Activated CD4-positive, alpha-beta T cell treated with anti-CD3 and anti-CD28 coated beads, Interleukin-2, amount 50 U/mL, for 1 hour (primary cell): ENCODE measurements around the gene ITPR2.
"Not testable (repeated sequence)": the region's sequence is repeated elsewhere in the genome, so short reads cannot be mapped to it uniquely, and the experiment has no call there.

Source experiments
- DNase-seq: peaks from one replicate; pipeline ENCODE4 v3.0.0-alpha.2; 2020

Gene ITPR2

GRCh38 chr12:26654623-26655022, 178.4 kb downstream of the ITPR2 start:
- DNase-seq = no peak

GRCh38 chr12:26651566-26652188, 181.3 kb downstream of the ITPR2 start:
- DNase-seq = no peak

- DNase-seq = no peak
Observed at GRCh38 chr12:26651036-26651435, 182.0 kb downstream of the ITPR2 start.

DNA sequence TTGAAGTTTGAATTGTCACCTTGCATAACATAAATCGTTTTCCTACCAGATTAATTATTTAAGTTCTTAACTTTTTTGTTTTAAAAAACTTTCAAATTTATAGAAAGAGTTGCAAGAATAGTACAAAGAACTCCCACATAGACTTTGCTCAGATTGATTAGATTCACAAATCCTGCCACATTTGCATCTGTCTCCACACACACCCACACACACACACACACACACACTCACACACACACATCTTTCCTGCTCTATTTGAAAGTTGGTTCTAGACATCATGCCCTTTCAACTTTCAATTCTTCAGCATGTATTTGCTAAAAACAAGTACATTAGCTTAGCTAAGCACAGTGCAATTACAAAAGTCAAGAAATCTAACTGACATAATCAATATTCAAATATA, 184.0 kb downstream of the ITPR2 start:
- DNase-seq = no peak

GRCh38 chr12:26648584-26648983, 184.4 kb downstream of the ITPR2 start:
- DNase-seq = no peak

GRCh38 chr12:26648066-26648465, 184.9 kb downstream of the ITPR2 start:
- DNase-seq = no peak

DNA sequence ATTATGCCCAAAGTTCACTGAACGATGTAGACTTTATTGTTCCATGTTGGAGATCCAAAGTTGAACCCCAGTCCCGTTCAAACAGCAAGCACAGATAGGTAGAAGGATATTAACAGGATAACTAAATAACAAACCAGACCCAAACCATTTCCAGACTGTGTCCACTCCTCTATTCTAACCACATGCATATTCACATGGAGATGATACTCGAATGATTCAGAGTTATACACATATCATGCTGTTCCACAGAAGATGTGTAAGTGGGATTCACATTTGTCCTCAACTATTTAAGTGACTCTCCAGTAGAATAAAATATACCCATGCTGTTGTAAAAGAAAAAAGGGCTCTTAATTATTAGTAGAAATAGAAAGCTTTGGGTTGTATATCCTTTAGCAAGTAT, 185.9 kb downstream of the ITPR2 start:
- DNase-seq = no peak

GRCh38 chr12:26646571-26646970, 186.4 kb downstream of the ITPR2 start:
- no peak for DNase-seq

GRCh38 chr12:26644376-26644775, 188.6 kb downstream of the ITPR2 start:
- DNase-seq = not testable (repeated sequence)

DNA sequence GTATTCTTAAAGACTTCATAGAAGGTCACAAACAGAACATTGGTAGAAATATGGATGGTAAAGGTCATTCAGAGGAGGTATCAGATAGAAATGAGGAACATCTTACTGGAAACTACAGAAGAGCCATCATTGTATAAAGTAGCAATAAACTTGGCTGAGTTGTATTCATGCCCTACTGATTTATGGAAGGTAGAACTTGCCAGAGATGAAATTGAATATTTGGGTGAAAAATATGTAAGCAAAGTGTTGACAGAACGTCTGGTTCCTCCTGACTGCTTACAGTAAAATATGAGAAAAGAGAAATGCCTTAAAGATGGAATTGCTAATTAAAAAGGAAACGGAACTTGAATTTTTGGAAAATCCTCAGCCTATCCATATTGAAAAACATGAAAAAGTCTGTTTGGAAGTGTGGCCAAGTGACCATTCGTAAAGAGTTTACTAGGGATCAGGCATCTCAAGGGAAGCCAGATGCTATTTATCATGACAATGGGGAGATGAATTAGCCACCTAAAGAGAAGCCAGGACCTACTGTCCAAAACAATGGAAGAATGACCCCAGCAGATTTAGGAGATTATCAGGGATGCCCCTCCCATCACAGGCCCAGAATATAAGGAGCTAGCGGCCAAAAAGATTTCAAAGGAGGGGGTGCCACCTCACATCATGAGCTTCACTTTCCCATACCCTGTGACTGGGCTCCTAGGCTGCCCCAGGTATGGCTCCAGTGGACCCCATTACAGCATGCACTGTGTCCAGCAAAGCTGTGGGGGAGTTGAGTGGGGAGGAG, 189.3 kb downstream of the ITPR2 start:
- no peak for DNase-seq

DNA sequence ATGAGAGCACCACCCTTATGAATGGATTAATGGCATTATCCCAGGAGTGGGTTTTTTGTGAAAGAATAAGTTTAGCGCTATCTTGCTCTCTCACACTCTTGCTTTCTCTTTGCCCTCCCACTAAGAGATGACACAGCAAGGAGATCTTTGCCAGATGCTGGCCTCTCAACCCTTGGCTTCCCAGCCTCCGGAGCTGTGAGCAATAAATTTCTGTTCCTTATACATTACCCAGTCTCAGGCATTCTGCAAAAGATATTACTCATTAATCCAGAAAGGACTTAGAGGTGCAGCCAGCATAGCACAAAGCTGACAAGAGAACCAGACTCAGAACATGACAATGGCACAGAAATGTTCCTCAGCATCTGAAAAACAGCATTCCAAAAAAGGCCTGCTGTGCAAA, 190.6 kb downstream of the ITPR2 start:
- no peak for DNase-seq

DNA sequence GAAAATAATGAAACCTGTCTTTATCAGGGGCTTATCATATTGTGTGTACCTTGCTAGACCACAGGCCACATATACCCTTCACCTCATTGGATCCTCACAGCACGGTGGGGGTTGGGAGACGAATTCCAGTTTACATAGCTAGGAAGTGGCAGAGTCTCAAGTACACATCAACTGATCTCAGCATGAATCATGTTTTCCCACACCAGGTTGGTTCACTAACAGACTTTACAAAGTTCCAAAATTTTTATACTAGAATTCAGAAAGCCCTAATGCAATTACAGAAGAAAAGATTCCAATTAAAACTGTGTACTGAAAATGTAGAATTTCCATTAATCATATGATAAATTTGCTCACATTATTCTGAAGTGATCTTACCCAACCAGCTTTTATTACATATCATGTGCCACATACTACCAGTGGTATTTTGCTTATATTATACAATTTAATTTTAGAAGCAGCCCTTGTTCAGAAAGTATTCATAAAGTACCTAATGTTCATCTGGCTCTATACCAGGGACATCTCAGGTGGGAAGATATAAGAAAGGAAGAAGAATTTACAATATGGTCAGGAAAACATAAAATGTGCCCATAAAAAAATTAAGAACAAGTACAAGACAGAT, 196.2 kb downstream of the ITPR2 start:
- DNase-seq = no peak

DNA sequence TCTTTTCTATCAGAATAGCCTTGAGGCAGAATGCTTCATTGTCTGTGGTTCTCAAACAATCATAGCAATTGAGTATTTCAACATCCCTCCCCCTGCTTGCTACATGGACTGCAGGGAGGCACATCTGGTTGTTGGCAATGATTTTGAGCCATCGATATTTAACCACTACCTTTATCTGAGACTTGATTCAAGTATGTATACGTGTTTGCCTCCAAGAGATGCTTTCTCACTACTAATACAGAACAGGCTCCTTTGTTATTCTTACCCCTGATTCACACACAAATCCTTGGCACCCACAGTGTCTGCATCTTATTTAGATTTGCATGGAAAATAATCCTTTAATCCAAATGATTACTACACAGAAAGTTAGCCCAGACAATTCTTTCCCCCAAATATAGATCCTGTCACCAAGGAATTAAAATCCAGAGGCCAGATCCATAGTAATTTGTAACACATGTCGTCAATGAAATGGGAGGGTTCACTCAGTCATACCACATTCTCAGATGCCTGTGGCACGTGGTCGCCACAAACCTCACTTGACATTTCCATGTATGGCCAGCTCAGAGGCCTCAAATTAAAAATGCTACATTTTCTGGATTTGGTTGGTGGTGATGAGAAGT, 199.3 kb downstream of the ITPR2 start:
- no peak for DNase-seq

DNA sequence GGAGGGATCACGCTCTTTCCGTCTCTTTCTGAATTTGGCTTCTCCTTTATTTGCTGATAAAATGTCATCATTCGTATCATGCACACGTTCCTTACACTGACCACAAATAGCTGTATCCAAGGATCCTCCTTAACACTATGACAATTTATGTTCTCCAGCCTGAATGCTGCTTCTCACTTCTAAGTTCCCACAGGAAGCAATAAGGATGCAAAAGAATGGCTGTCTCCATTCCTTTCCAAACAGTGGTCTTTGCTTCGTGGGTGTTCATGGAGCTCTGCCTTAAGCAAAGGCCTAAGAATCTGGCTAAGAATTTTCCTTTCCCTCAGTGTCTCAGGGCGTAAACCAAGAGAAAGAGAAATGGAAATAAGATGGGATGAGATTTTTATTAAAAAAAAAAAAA, 200.2 kb downstream of the ITPR2 start:
- no peak for DNase-seq

DNA sequence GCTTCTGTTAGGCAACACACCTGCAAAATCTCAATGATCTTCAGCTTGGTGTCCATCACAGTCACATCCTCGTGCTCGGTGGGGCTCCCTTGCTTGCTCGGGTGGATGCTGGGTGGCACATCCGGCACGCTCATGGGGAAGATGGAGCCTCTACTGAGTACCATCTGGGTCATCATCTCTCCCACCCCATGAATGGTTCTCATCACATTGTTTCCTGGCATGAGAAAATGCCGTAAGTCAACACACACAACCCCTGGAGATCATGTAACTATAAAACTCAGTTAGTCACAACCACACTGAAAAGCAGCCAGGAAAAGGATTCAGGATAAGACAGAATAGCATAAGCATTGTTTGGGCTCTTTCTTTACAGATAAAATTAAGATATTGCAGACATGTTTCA, 201.1 kb downstream of the ITPR2 start:
- no peak for DNase-seq

DNA sequence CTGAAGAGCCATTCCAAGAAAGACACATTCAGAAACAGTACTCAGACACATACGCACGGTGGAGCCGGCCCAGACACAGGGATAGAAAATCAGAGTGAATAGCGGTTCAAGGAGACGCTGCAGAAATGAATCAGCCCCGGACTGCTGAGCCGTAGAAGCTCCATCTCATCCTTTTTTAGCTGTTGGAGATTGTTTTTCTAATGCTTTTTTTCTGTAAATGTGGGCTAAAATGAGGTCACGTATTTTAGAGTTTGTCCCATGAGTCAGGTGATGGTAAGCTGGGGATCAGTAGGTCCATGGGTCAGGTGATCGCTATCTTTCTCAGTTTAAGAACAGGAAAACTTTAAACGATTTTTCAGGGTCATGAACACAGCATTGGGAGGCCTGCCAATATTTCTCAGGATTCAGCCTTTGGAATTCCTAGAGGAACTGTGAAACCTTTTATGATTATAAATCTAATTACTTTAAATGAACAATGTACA, 202.4 kb downstream of the ITPR2 start:
- no peak for DNase-seq

GRCh38 chr12:26629864-26630263, 203.1 kb downstream of the ITPR2 start:
- DNase-seq = no peak

GRCh38 chr12:26628234-26628633, 204.8 kb downstream of the ITPR2 start:
- no peak for DNase-seq

DNA sequence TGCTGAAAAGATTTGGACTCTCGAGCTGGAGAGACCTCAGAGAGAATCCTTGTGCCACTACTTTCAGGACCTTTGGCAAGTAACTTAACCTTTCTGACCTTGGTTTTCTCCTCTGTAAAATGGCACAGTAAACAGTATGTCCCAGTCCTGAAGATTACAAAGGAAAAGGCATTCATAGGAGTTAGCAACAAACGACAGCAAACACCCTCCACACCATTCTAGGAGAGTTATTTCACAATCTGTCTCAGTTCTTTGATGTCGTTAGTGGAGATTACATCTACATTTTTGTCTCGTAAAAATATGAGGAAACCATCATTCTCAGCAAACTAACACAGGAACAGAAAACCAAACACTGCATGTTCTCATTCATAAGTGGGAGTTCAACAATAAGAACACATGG, 205.7 kb downstream of the ITPR2 start:
- no peak for DNase-seq

DNA sequence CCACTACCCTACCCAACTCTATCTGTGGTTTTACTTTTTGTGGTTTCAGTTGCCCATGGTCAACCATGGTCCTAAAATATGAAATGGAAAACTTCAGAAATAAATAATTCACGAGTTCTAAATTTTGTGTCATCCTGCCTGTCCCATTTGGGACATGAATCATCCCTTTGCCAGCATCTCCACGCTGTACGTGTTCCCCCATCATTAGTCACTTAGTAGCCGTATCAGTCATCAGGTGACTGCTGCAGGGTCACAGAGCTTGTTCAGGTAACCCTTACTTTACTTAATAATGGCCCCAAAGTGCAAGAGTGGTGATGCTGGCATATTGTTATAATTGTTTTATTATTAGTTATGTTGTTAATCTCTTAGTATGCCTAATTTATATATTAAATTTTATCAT, 209.9 kb downstream of the ITPR2 start:
- DNase-seq = no peak

DNA sequence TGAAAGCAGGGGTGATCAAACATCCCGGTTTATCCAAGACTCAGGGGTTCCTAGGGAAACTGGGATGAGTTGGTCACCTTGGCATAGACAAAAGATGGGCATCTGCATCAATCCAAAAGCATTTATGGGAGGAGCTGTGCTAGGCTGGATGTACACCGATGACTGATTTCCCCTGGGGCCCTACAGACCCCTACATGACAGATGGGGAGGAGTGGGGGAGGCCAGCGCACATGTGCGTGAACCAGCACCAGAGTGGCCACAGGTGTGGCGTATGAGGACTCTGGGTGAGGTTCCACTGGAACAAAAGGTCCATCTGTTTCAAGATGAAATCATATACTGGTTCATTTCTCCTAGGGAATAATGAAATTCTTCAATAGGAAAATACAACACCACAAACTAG, 210.4 kb downstream of the ITPR2 start:
- DNase-seq = no peak

DNA sequence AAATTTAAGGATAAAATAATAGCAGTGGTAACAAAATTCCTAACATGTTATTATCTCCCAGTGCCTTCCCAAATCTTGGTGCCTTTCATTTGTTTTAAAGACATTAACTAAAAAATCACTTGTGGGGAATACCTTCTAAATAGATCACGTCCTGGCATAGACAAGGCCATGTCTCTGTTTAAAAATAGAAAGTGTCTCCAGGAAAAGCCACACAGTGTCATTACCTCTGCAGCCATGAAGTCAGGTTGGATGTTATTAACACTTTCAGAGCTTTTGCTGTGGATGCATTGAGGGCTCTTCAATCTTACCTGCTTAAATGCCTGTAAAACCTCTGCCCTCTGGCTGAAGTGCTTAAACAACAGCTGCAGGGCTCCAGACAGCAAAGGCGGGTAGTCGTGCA, 211.1 kb downstream of the ITPR2 start:
- DNase-seq = no peak

DNA sequence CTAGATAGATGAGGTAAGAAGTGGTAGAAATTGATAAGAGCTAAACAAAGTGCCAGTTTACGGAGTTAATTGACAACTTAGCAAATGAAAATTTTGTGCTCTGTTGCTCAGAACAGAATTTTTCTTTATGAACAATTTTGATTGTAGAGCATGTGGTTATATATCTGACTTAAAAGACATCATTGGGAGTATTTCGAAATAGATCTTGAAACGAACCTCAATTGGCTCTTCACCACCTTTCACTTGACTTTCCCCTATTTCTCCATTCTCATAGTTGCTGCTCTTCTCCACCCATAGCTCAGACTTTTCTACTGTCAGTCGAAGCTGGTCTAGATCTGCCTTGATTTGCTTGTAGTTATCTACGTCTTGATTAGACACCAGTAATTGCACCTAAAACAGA, 212.1 kb downstream of the ITPR2 start:
- no peak for DNase-seq

DNA sequence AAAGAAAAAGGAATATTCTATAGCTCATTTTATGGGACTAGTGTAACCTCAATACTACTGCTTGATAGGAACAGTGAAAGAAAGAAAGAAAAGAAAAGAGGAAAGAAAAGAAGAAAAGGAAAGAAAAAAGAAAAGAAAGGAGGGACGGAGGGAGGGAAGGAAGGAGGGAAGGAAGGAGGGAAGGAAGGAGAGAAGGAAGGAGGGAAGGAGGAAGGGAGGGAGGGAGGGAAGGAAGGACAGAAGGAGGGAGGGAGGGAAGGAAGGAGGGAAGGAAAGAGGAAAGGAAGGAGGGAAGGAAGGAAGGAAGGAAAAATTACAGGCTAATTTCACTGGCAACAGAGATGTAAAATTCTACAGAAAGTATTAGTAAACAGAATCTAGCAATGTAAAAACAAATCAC, 215.5 kb downstream of the ITPR2 start:
- no peak for DNase-seq
